ENCODE data around the gene CDH4. TPM values are rescaled to one million over a fixed set of nuclear protein-coding genes. Genes with fewer than 3 reads are reported as not detected.

CDH4 gene
- total RNA-seq, 1 experiment from 2014 or later: 5.3 TPM

GRCh38 chr20:61295682-61296628, 43.9 kb downstream of the CDH4 start (continued):
- TF ChIP-seq TP53 (CRISPR knock-in tag; IDR thresholded peaks at IDR 0.05): no peak

DNA sequence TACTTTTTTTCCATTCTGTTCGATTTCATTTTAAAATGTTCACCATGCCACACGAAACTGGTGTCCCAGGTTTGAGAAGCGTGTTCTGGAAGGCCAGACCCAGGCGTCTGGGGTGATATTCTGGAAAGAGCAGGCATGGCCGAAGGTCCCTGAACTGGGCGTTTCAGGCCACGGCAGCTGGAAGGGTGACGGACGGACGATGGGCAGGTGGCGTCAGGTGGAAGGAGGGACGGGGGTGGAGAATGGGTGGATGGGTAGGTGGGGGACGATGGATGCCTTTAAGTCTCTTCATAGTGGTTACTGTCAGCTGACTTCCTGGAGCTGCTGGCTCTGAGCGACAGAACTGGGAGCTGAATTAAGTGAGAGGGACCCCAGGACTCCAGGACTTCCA, 44.6 kb downstream of the CDH4 start:
- Mint-ChIP-seq H3K4me1 (peaks cover 10% of the 10 kb centered on the region), H3K9me3 (no peaks in the 10 kb centered on the region), H3K27me3 (ENCODE audit: low read depth) (peaks cover 8% of the 10 kb centered on the region), H3K27ac (no peak overlapping the region; the same call in 1 of the 2 replicates), H3K36me3 (no peaks in the 10 kb centered on the region), H3K4me3 (no peak overlapping the region)
- POLR2A ChIA-PET: no interaction called here
- DNase-seq (ENCODE audit: low spot score) (no peak), ATAC-seq (no peak)
- CTCF ChIA-PET: interaction anchor here (1.4 kb wide), 1 partner anchor 264 kb away, joined by 4 read pairs; no protein-coding TSS in a partner anchor
- TF ChIP-seq ESRRA (CRISPR knock-in tag; IDR thresholded peaks at IDR 0.05; ENCODE audit: borderline replicate concordance): no peak
- no peak for TF ChIP-seq ZNF219 (CRISPR knock-in tag; IDR thresholded peaks at IDR 0.05; ENCODE audit: borderline replicate concordance)

- CTCF ChIA-PET: interaction anchor here (1.4 kb wide), 1 partner anchor 263 kb away, joined by 4 read pairs; no protein-coding TSS in a partner anchor
- H3K4me3 Mint-ChIP-seq: no peak overlapping the region
- no peak overlapping the region for H3K27ac Mint-ChIP-seq
Observed at GRCh38 chr20:61297491-61297890, 45.4 kb downstream of the CDH4 start.

More at GRCh38 chr20:61297491-61297890, 45.4 kb downstream of the CDH4 start:
- Mint-ChIP-seq H3K27me3 (ENCODE audit: low read depth) (peaks cover 5% of the 10 kb centered on the region), H3K9me3 (no peaks in the 10 kb centered on the region), H3K36me3 (no peaks in the 10 kb centered on the region), H3K4me1 (peaks cover 17% of the 10 kb centered on the region)
- no peak for DNase-seq (ENCODE audit: low spot score)
- TF ChIP-seq ZBTB21 (CRISPR knock-in tag; IDR thresholded peaks at IDR 0.05; ENCODE audit: borderline replicate concordance) (no peak), MLX (CRISPR knock-in tag; IDR thresholded peaks at IDR 0.05) (no peak), JAZF1 (CRISPR knock-in tag; IDR thresholded peaks at IDR 0.05) (no peak), RELA (CRISPR knock-in tag; IDR thresholded peaks at IDR 0.05; ENCODE audit: borderline replicate concordance) (no peak), OVOL2 (CRISPR knock-in tag; IDR thresholded peaks at IDR 0.05; ENCODE audit: borderline replicate concordance) (no peak), ATF3 (CRISPR knock-in tag; conservative IDR thresholded peaks at IDR 0.05) (no peak), ESRRA (CRISPR knock-in tag; IDR thresholded peaks at IDR 0.05; ENCODE audit: borderline replicate concordance) (no peak), GABPB1 (CRISPR knock-in tag; IDR thresholded peaks at IDR 0.05) (no peak), ZNF138 (CRISPR knock-in tag; conservative IDR thresholded peaks at IDR 0.05) (no peak), E2F4 (CRISPR knock-in tag; IDR thresholded peaks at IDR 0.05; ENCODE audit: borderline replicate concordance, low read depth) (no peak), ZNF121 (CRISPR knock-in tag; IDR thresholded peaks at IDR 0.05) (no peak)
- TF ChIP-seq, protein P1, sequence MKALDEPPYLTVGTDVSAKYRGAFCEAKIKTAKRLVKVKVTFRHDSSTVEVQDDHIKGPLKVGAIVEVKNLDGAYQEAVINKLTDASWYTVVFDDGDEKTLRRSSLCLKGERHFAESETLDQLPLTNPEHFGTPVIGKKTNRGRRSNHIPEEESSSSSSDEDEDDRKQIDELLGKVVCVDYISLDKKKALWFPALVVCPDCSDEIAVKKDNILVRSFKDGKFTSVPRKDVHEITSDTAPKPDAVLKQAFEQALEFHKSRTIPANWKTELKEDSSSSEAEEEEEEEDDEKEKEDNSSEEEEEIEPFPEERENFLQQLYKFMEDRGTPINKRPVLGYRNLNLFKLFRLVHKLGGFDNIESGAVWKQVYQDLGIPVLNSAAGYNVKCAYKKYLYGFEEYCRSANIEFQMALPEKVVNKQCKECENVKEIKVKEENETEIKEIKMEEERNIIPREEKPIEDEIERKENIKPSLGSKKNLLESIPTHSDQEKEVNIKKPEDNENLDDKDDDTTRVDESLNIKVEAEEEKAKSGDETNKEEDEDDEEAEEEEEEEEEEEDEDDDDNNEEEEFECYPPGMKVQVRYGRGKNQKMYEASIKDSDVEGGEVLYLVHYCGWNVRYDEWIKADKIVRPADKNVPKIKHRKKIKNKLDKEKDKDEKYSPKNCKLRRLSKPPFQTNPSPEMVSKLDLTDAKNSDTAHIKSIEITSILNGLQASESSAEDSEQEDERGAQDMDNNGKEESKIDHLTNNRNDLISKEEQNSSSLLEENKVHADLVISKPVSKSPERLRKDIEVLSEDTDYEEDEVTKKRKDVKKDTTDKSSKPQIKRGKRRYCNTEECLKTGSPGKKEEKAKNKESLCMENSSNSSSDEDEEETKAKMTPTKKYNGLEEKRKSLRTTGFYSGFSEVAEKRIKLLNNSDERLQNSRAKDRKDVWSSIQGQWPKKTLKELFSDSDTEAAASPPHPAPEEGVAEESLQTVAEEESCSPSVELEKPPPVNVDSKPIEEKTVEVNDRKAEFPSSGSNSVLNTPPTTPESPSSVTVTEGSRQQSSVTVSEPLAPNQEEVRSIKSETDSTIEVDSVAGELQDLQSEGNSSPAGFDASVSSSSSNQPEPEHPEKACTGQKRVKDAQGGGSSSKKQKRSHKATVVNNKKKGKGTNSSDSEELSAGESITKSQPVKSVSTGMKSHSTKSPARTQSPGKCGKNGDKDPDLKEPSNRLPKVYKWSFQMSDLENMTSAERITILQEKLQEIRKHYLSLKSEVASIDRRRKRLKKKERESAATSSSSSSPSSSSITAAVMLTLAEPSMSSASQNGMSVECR (CRISPR knock-in tag; IDR thresholded peaks at IDR 0.05; ENCODE audit: borderline replicate concordance): no peak
- TF ChIP-seq, protein P2, sequence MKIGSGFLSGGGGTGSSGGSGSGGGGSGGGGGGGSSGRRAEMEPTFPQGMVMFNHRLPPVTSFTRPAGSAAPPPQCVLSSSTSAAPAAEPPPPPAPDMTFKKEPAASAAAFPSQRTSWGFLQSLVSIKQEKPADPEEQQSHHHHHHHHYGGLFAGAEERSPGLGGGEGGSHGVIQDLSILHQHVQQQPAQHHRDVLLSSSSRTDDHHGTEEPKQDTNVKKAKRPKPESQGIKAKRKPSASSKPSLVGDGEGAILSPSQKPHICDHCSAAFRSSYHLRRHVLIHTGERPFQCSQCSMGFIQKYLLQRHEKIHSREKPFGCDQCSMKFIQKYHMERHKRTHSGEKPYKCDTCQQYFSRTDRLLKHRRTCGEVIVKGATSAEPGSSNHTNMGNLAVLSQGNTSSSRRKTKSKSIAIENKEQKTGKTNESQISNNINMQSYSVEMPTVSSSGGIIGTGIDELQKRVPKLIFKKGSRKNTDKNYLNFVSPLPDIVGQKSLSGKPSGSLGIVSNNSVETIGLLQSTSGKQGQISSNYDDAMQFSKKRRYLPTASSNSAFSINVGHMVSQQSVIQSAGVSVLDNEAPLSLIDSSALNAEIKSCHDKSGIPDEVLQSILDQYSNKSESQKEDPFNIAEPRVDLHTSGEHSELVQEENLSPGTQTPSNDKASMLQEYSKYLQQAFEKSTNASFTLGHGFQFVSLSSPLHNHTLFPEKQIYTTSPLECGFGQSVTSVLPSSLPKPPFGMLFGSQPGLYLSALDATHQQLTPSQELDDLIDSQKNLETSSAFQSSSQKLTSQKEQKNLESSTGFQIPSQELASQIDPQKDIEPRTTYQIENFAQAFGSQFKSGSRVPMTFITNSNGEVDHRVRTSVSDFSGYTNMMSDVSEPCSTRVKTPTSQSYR (CRISPR knock-in tag; IDR thresholded peaks at IDR 0.05): no peak
- ATAC-seq: no peak
- POLR2A ChIA-PET: no interaction called here
